GM19452 (cell line): Measurements from ENCODE around the gene TTYH1.

ENCODE experiments used
- ATAC-seq: cut with Tn5 transposase; IDR thresholded peaks from one replicate; pipeline ENCODE4 v1.9.1; 2021; ENCODE audit not compliant: unreplicated experiment

The TTYH1 gene

GRCh38 chr19:54391589-54392061 lies 23.6 kb upstream of the TTYH1 start:
- no peak for ATAC-seq

GRCh38 chr19:54392105-54392504 lies 23.2 kb upstream of the TTYH1 start:
- ATAC-seq, result no peak

- ATAC-seq, result no peak
Observed at GRCh38 chr19:54393381-54393780, 21.9 kb upstream of the TTYH1 start.

- ATAC-seq, result no peak
Observed at GRCh38 chr19:54395685-54396084, 19.6 kb upstream of the TTYH1 start.

- no peak for ATAC-seq
Observed at GRCh38 chr19:54399189-54399588, 16.1 kb upstream of the TTYH1 start.

- no peak for ATAC-seq
Observed at GRCh38 chr19:54400913-54401312, 14.4 kb upstream of the TTYH1 start.

- no peak for ATAC-seq
Observed at GRCh38 chr19:54403054-54403453, 12.2 kb upstream of the TTYH1 start.

- no peak for ATAC-seq
Observed at GRCh38 chr19:54405628-54406027, 9.6 kb upstream of the TTYH1 start.

GRCh38 chr19:54407780-54408179 lies 7.5 kb upstream of the TTYH1 start:
- no peak for ATAC-seq

- ATAC-seq, result no peak
Observed at GRCh38 chr19:54408456-54409026, 6.7 kb upstream of the TTYH1 start.

- ATAC-seq, result no peak
Observed at GRCh38 chr19:54411033-54411432, 4.2 kb upstream of the TTYH1 start.

- ATAC-seq, result no peak
Observed at GRCh38 chr19:54412877-54413276, 2.4 kb upstream of the TTYH1 start.

- no peak for ATAC-seq
Observed at GRCh38 chr19:54414156-54414555, 1.1 kb upstream of the TTYH1 start.

GRCh38 chr19:54415901-54416673 lies 823 bp downstream of the TTYH1 start:
- no peak for ATAC-seq

- ATAC-seq, result no peak
Observed at GRCh38 chr19:54416695-54417491, 1.6 kb downstream of the TTYH1 start.

- no peak for ATAC-seq
Observed at GRCh38 chr19:54418030-54418929, 3.0 kb downstream of the TTYH1 start.

- ATAC-seq, result no peak
Observed at GRCh38 chr19:54418930-54419800, 3.9 kb downstream of the TTYH1 start.

GRCh38 chr19:54420068-54420382 lies 4.8 kb downstream of the TTYH1 start:
- no peak for ATAC-seq

- ATAC-seq, result no peak
Observed at GRCh38 chr19:54420383-54421168, 5.3 kb downstream of the TTYH1 start.
